ENCODE data around the gene CTXN1. TPM values are rescaled to one million over a fixed set of nuclear protein-coding genes. Genes with fewer than 3 reads are reported as not detected.

The CTXN1 gene
- total and polyA plus RNA-seq, 9 donors = 1.4 to 99.7 (median 5.4) TPM; not detected in 1

- Histone ChIP-seq H3K27me3 (no peaks in the 10 kb centered on the region), H3K9me3 (no peaks in the 10 kb centered on the region), H3K27ac (no peak overlapping the region), H3K4me3 (no peak overlapping the region), H3K36me3 (no peaks in the 10 kb centered on the region), H3K4me1 (ENCODE audit: insufficient read depth) (no peaks in the 10 kb centered on the region)
- intact Hi-C loops (cut with DNase I) = loop anchor here in 1 of 4 donors (10.0 kb wide), 1 partner anchor 289 kb away; no protein-coding TSS in a partner anchor
- TF ChIP-seq EP300 (IDR thresholded peaks at IDR 0.05) (no peak), POLR2A (IDR thresholded peaks at IDR 0.05) (no peak), CTCF (IDR thresholded peaks at IDR 0.05) (no peak)
- WGBS, 3 donors = 84 to 89% (median 85%) methylated on average over 12 of the region's 12 CpGs
- DNase-seq = no peak
Observed at GRCh38 chr19:7965921-7966665, 40.2 kb upstream of the CTXN1 start.

- DNase-seq = no peak
- H3K4me3 ChIP-seq = no peak overlapping the region
- H3K27ac ChIP-seq = no peak overlapping the region
- no peaks in the 10 kb centered on the region for H3K36me3 ChIP-seq
- H3K27me3 ChIP-seq = no peaks in the 10 kb centered on the region
- TF ChIP-seq EP300 (IDR thresholded peaks at IDR 0.05) (no peak), POLR2A (IDR thresholded peaks at IDR 0.05) (no peak), CTCF (IDR thresholded peaks at IDR 0.05) (no peak)
- no peaks in the 10 kb centered on the region for H3K9me3 ChIP-seq
- intact Hi-C loops (cut with DNase I) = loop anchor here in 1 of 4 donors (10.0 kb wide), 1 partner anchor 289 kb away; no protein-coding TSS in a partner anchor
- WGBS, 3 donors = 82 to 87% (median 85%) methylated on average over 12 of the region's 12 CpGs
- H3K4me1 ChIP-seq (ENCODE audit: insufficient read depth) = no peaks in the 10 kb centered on the region
Observed at GRCh38 chr19:7965259-7965841, 39.4 kb upstream of the CTXN1 start.

GRCh38 chr19:7963566-7963965, 37.6 kb upstream of the CTXN1 start:
- H3K36me3 ChIP-seq = no peaks in the 10 kb centered on the region
- no peak for TF ChIP-seq CTCF (IDR thresholded peaks at IDR 0.05)
- no peak for TF ChIP-seq EP300 (IDR thresholded peaks at IDR 0.05)
- no peak for TF ChIP-seq POLR2A (IDR thresholded peaks at IDR 0.05)
- H3K27me3 ChIP-seq = no peaks in the 10 kb centered on the region
- 88 to 92% (median 89%) methylated on average over 25 of the region's 25 CpGs for WGBS, 3 donors
- no peak overlapping the region for H3K4me3 ChIP-seq
- H3K9me3 ChIP-seq = no peaks in the 10 kb centered on the region
- intact Hi-C loops (cut with DNase I) = loop anchor here in 1 of 4 donors (10.0 kb wide), 1 partner anchor 291 kb away; no protein-coding TSS in a partner anchor
- no peak overlapping the region for H3K27ac ChIP-seq
- H3K4me1 ChIP-seq (ENCODE audit: insufficient read depth) = no peaks in the 10 kb centered on the region
- DNase-seq = no peak

- Histone ChIP-seq H3K27me3 (no peaks in the 10 kb centered on the region), H3K4me3 (no peak overlapping the region), H3K36me3 (no peaks in the 10 kb centered on the region), H3K4me1 (ENCODE audit: insufficient read depth) (no peaks in the 10 kb centered on the region), H3K9me3 (no peaks in the 10 kb centered on the region), H3K27ac (no peak overlapping the region)
- no peak for DNase-seq
- WGBS, 3 donors = 80 to 82% (median 81%) methylated on average over 22 of the region's 22 CpGs
- TF ChIP-seq EP300 (IDR thresholded peaks at IDR 0.05) (no peak), POLR2A (IDR thresholded peaks at IDR 0.05) (no peak)
- intact Hi-C loops (cut with DNase I) = loop anchor here in 1 of 4 donors (10.0 kb wide), 1 partner anchor 292 kb away; no protein-coding TSS in a partner anchor
Observed at GRCh38 chr19:7962644-7963268, 36.8 kb upstream of the CTXN1 start.
